Naive thymus-derived CD4-positive, alpha-beta T cell (primary cell): ENCODE measurements around the gene NOP14. TPM values are rescaled to one million over a fixed set of nuclear protein-coding genes. Genes with fewer than 3 reads are reported as not detected.
A peak's percentile ranks its signal among the peaks of the same experiment; 100 is the strongest.

Source experiments
- ATAC-seq: fragments of 150-1000 bp; cut with Tn5 transposase; 2 replicates; pipeline ENCODE4 v1.10.0; 2021; ENCODE audit warnings: mild to moderate bottlenecking, moderate library complexity
- CTCF ChIA-PET: fragments of 350-600 bp; sonication (Branson Sonifier 250); formaldehyde crosslinking; loops from one replicate; lab custom pipeline; 2021; ENCODE audit warnings: antibody characterized with exemption; lab: Charles Lee
- POLR2A ChIA-PET: fragments of 350-600 bp; sonication (Branson Sonifier 250); formaldehyde crosslinking; loops from one replicate; lab custom pipeline; 2021; ENCODE audit warnings: antibody characterized with exemption, inconsistent platforms; lab: Charles Lee
- DNase-seq, 9 donors: peaks; one replicate each; pipeline versions ENCODE4 v3.0.0 to v3.0.0-alpha.2; 2020 to 2022; ENCODE audit warnings: mixed read lengths in 1 of 9
- H3K27ac ChIP-seq: one replicate; pipeline ENCODE4 v1.7.0; 2013; ENCODE audit warnings: mild to moderate bottlenecking, low read depth, low read length, moderate library complexity
- H3K27me3 ChIP-seq, 2 donors: one replicate each; pipeline ENCODE4 v1.7.0; 2013; ENCODE audit warnings: low read length in 2 of 2, mild to moderate bottlenecking in 2 of 2, moderate library complexity in 2 of 2; ENCODE audit not compliant: control insufficient read depth in 2 of 2, insufficient read depth in 2 of 2
- H3K36me3 ChIP-seq, 3 experiments: 1 replicate in 2 of 3; 2 replicates in 1 of 3; pipeline ENCODE4 v1.7.0; 2013; ENCODE audit warnings: low read length in 3 of 3, mild to moderate bottlenecking in 3 of 3, moderate library complexity in 1 of 3; ENCODE audit not compliant: insufficient read depth in 3 of 3, control insufficient read depth in 2 of 3
- H3K4me1 ChIP-seq, 2 donors: one replicate each; pipeline ENCODE4 v1.7.0; 2013; ENCODE audit warnings: low read length in 2 of 2, mild to moderate bottlenecking in 2 of 2, moderate library complexity in 1 of 2; ENCODE audit not compliant: control insufficient read depth in 2 of 2, insufficient read depth in 2 of 2
- H3K4me3 ChIP-seq: 2 replicates; pipeline ENCODE4 v1.7.0; 2013; ENCODE audit warnings: mild to moderate bottlenecking, low read length
- H3K9me3 ChIP-seq, 3 experiments: 1 replicate in 2 of 3; 2 replicates in 1 of 3; pipeline ENCODE4 v1.7.0; 2013; ENCODE audit warnings: low read length in 3 of 3; ENCODE audit not compliant: control insufficient read depth in 2 of 3
- H3K27ac Mint-ChIP-seq, 9 donors: one replicate each; pipeline ENCODE4 v1.8.0; 2020 to 2022; ENCODE audit warnings: mixed read lengths in 9 of 9, mild to moderate bottlenecking in 8 of 9, moderate library complexity in 5 of 9, inconsistent platforms in 2 of 9
- H3K27me3 Mint-ChIP-seq, 5 donors: one replicate each; pipeline ENCODE4 v1.8.0; 2021 to 2022; ENCODE audit warnings: mixed read lengths in 5 of 5, mild to moderate bottlenecking in 1 of 5
- H3K36me3 Mint-ChIP-seq, 5 donors: one replicate each; pipeline ENCODE4 v1.8.0; 2020 to 2022; ENCODE audit warnings: mixed read lengths in 5 of 5, mild to moderate bottlenecking in 3 of 5, inconsistent platforms in 1 of 5
- H3K4me1 Mint-ChIP-seq, 7 donors: one replicate each; pipeline ENCODE4 v1.8.0; 2020 to 2022; ENCODE audit warnings: mixed read lengths in 7 of 7, mild to moderate bottlenecking in 3 of 7, inconsistent platforms in 1 of 7
- H3K4me3 Mint-ChIP-seq, 10 donors: one replicate each; pipeline ENCODE4 v1.8.0; 2020 to 2022; ENCODE audit warnings: mild to moderate bottlenecking in 10 of 10, mixed read lengths in 10 of 10, moderate library complexity in 6 of 10, inconsistent platforms in 2 of 10
- H3K9me3 Mint-ChIP-seq, 11 donors: one replicate each; pipeline ENCODE4 v1.8.0; 2020 to 2022; ENCODE audit warnings: mixed read lengths in 11 of 11, mild to moderate bottlenecking in 4 of 11, inconsistent platforms in 1 of 11, moderate library complexity in 1 of 11
- intact Hi-C, 2 donors: fragments of 100-400 bp; cut with micrococcal nuclease; formaldehyde crosslinking; loops; one replicate each; pipeline ENCODE4 v1.15.1; 2023
- polyA plus RNA-seq, 2 donors: library from polyadenylated mRNA; unstranded; fragments of 300-500 nt; fragmentation: Illumina TruSeq; gene quantifications; one replicate each; pipeline ENCODE4 v1.2.3, GENCODE V29; 2021
- total RNA-seq, 6 experiments: library from RNA in 5 of 6; stranded (reverse) in 5 of 6; gene quantifications; 1 replicate in 5 of 6; 2 replicates in 1 of 6; pipeline ENCODE4 v1.2.3 and lab custom pipeline; 2021 to 2026

NOP14 gene
- total and polyA plus RNA-seq, 7 experiments from 2014 or later = 12.6 to 59.8 (median 33.7) TPM

GRCh38 chr4:2981256-2981819, 18.1 kb upstream of the NOP14 start:
- ATAC-seq = no peak
- CTCF ChIA-PET = interaction anchor here (0.9 kb wide), 1 partner anchor 11 kb away, joined by 4 read pairs; no protein-coding TSS in a partner anchor
- H3K36me3 Mint-ChIP-seq = peaks cover 0 to 1% (median 0%) of the 10 kb centered on the region in 5 donors
- DNase-seq = no peak
- H3K36me3 ChIP-seq = no peaks in the 10 kb centered on the region
- peaks cover 0 to 13% (median 0%) of the 10 kb centered on the region in 3 experiments for H3K9me3 ChIP-seq
- H3K4me1 Mint-ChIP-seq = peaks cover 0 to 6% (median 2%) of the 10 kb centered on the region in 7 donors
- no peaks in the 10 kb centered on the region for H3K27me3 ChIP-seq
- H3K27ac ChIP-seq = no peak overlapping the region
- H3K4me3 Mint-ChIP-seq = no peak overlapping the region
- no peak overlapping the region for H3K4me3 ChIP-seq
- intact Hi-C loops = no loop called here
- peaks cover 0 to 13% (median 0%) of the 10 kb centered on the region in 5 donors for H3K27me3 Mint-ChIP-seq
- no peak overlapping the region for H3K27ac Mint-ChIP-seq
- peaks cover 0 to 16% (median 4%) of the 10 kb centered on the region in 11 donors for H3K9me3 Mint-ChIP-seq
- H3K4me1 ChIP-seq = no peaks in the 10 kb centered on the region
- POLR2A ChIA-PET = no interaction called here

GRCh38 chr4:2977211-2978088, 14.2 kb upstream of the NOP14 start:
- CTCF ChIA-PET = interaction anchor here (0.7 to 1.4 kb wide), 3 partner anchors 14 to 66 kb away, joined by 5 to 9 read pairs (median 5); partner anchors contain the start of genes GRK4 and NOP14
- Histone ChIP-seq H3K4me3 (no peak overlapping the region), H3K36me3 (no peaks in the 10 kb centered on the region), H3K9me3 (peaks cover 0 to 13% (median 0%) of the 10 kb centered on the region in 3 experiments), H3K27me3 (no peaks in the 10 kb centered on the region), H3K27ac (no peak overlapping the region), H3K4me1 (no peaks in the 10 kb centered on the region)
- ATAC-seq = no peak
- H3K4me1 Mint-ChIP-seq = peaks cover 0 to 6% (median 2%) of the 10 kb centered on the region in 7 donors
- no peaks in the 10 kb centered on the region for H3K36me3 Mint-ChIP-seq
- peaks cover 0 to 8% (median 3%) of the 10 kb centered on the region in 11 donors for H3K9me3 Mint-ChIP-seq
- H3K4me3 Mint-ChIP-seq = no peak overlapping the region
- intact Hi-C loops = loop anchor here (1.0 kb wide), 1 partner anchor 60 kb away; no protein-coding TSS in a partner anchor
- no peak overlapping the region for H3K27ac Mint-ChIP-seq
- DNase-seq = no peak
- H3K27me3 Mint-ChIP-seq = no peaks in the 10 kb centered on the region
- POLR2A ChIA-PET = interaction anchor here (0.7 to 1.0 kb wide), 2 partner anchors 14 to 225 kb away, joined by 3 to 4 read pairs; partner anchors contain the start of genes GRK4 and NOP14

DNA sequence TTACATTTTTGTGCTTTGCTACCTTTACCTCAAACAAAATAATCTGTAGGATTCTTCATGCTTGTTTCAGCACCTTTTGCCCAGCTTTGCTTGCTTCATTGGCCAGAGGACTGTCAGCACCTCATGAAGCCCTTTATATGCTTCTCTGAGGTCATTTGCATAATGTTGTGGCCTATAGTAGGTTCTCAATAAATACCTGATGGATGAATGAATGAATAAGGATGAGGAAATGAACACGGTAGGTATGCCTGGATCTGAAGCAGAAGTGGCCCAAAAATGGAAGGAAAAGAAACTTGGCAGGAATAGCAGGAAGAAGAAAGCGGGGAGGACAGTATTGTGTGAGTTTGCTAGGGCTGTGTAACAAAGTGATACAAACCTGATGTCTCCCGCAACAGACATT, 8.1 kb upstream of the NOP14 start:
- Histone ChIP-seq H3K4me1 (no peaks in the 10 kb centered on the region), H3K4me3 (no peak overlapping the region), H3K9me3 (no peaks in the 10 kb centered on the region), H3K36me3 (no peaks in the 10 kb centered on the region), H3K27ac (no peak overlapping the region), H3K27me3 (no peaks in the 10 kb centered on the region)
- ChIA-PET CTCF (no interaction called here), POLR2A (no interaction called here)
- Mint-ChIP-seq H3K27me3 (no peaks in the 10 kb centered on the region), H3K9me3 (no peaks in the 10 kb centered on the region), H3K4me3 (no peak overlapping the region), H3K4me1 (no peaks in the 10 kb centered on the region), H3K27ac (no peak overlapping the region), H3K36me3 (no peaks in the 10 kb centered on the region)
- no peak for DNase-seq
- intact Hi-C loops = no loop called here
- ATAC-seq = no peak

GRCh38 chr4:2968381-2968780, 5.2 kb upstream of the NOP14 start:
- CTCF ChIA-PET = interaction anchor here (0.6 kb wide), 1 partner anchor 76 kb away, joined by 4 read pairs; no protein-coding TSS in a partner anchor
- no peaks in the 10 kb centered on the region for H3K36me3 ChIP-seq
- ATAC-seq = no peak
- intact Hi-C loops = no loop called here
- Mint-ChIP-seq H3K27ac (no peak overlapping the region), H3K9me3 (no peaks in the 10 kb centered on the region), H3K36me3 (no peaks in the 10 kb centered on the region), H3K4me3 (no peak overlapping the region), H3K27me3 (peaks cover 0 to 2% (median 0%) of the 10 kb centered on the region in 5 donors), H3K4me1 (peaks cover 5 to 11% (median 6%) of the 10 kb centered on the region in 7 donors)
- DNase-seq = no peak
- H3K27ac ChIP-seq = no peak overlapping the region
- no peaks in the 10 kb centered on the region for H3K27me3 ChIP-seq
- no peak overlapping the region for H3K4me3 ChIP-seq
- H3K9me3 ChIP-seq = no peaks in the 10 kb centered on the region
- POLR2A ChIA-PET = no interaction called here
- H3K4me1 ChIP-seq = peaks cover 0 to 6% of the 10 kb centered on the region in 2 donors

GRCh38 chr4:2965262-2965661, 2.1 kb upstream of the NOP14 start:
- H3K36me3 ChIP-seq = no peaks in the 10 kb centered on the region
- ChIA-PET POLR2A (no interaction called here), CTCF (interaction anchor here (0.6 kb wide), 1 partner anchor 1235 kb away, joined by 3 read pairs; no protein-coding TSS in a partner anchor)
- intact Hi-C loops = no loop called here
- H3K27ac ChIP-seq = no peak overlapping the region
- Mint-ChIP-seq H3K27me3 (peaks cover 0 to 2% (median 0%) of the 10 kb centered on the region in 5 donors), H3K36me3 (peaks cover 0 to 7% (median 0%) of the 10 kb centered on the region in 5 donors), H3K4me1 (peaks cover 18 to 27% (median 22%) of the 10 kb centered on the region in 7 donors), H3K27ac (peak overlapping the region in 2 of 9 donors; percentile 0 to 40), H3K4me3 (peak overlapping the region; percentile 34 to 92 (median 78)), H3K9me3 (peaks cover 0 to 3% (median 0%) of the 10 kb centered on the region in 11 donors)
- H3K27me3 ChIP-seq = no peaks in the 10 kb centered on the region
- H3K4me3 ChIP-seq = no peak overlapping the region
- H3K4me1 ChIP-seq = peaks cover 18 to 19% of the 10 kb centered on the region in 2 donors
- no peaks in the 10 kb centered on the region for H3K9me3 ChIP-seq
- ATAC-seq (no peak), DNase-seq (no peak)

DNA sequence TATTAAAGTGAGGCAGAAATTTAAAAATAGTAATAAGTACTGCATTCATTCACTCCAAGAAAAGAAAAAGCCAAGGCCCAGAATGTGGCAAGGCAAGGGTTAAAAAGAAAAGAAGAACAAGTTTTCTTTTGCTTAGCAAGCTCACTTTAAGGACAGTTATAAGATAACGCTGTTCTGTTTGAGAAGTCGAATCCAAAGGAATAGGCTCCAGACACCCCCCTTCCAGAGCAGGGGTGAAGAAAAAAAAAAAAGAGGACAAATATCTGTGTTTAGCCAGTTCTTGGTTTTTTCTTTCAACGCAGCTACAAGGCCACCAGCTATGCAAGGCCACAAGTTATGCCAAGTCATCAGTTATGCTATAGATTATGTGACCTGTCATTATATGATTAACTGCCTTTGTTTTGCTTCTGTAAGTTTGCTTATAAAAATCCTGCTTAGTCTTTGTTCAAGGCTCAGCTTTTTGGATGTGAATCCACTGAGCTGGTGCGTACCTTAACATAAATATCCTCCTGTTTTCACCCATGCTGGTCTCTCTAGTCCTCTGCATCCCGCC, 1.6 kb upstream of the NOP14 start:
- H3K4me3 Mint-ChIP-seq = peak overlapping the region; percentile 82 to 95 (median 90)
- intact Hi-C loops = loop anchor here (5.0 kb wide), 6 partner anchors 328 to 1617 kb away; partner anchors contain the start of genes RGS12 (in 2 of the 2), HAUS3 (in 1 of the 2), MXD4 (in 1 of the 2) and POLN (in 1 of the 2)
- Histone ChIP-seq H3K27me3 (no peaks in the 10 kb centered on the region), H3K27ac (no peak overlapping the region), H3K4me1 (peaks cover 18 to 19% of the 10 kb centered on the region in 2 donors), H3K9me3 (no peaks in the 10 kb centered on the region), H3K36me3 (no peaks in the 10 kb centered on the region), H3K4me3 (no peak overlapping the region)
- ATAC-seq (no peak), DNase-seq (no peak)
- peak overlapping the region in 5 of 9 donors; percentile 40 to 79 (median 62) for H3K27ac Mint-ChIP-seq
- peaks cover 0 to 6% (median 0%) of the 10 kb centered on the region in 11 donors for H3K9me3 Mint-ChIP-seq
- ChIA-PET CTCF (interaction anchor here (0.6 kb wide), 1 partner anchor 1235 kb away, joined by 3 read pairs; no protein-coding TSS in a partner anchor), POLR2A (no interaction called here)
- peaks cover 18 to 32% (median 24%) of the 10 kb centered on the region in 7 donors for H3K4me1 Mint-ChIP-seq
- H3K27me3 Mint-ChIP-seq = peaks cover 0 to 2% (median 0%) of the 10 kb centered on the region in 5 donors
- H3K36me3 Mint-ChIP-seq = peaks cover 0 to 7% (median 0%) of the 10 kb centered on the region in 5 donors
